ENCODE measurements around the gene NUP93.

NUP93 gene

GRCh38 chr16:56896244-56896643 is 166.3 kb downstream of the NUP93 start:
- no peak overlapping the region for H3K4me3 ChIP-seq (ENCODE audit: low read depth, low read length)
- TF ChIP-seq CTCF (IDR thresholded peaks at IDR 0.05; ENCODE audit: low read depth, low read length) (no peak), MYC (IDR thresholded peaks at IDR 0.05; ENCODE audit: low read depth, low read length) (no peak)
- no peak for DNase-seq (ENCODE audit: low read depth)

GRCh38 chr16:56897026-56897799 is 167.3 kb downstream of the NUP93 start:
- DNase-seq (ENCODE audit: low read depth) = no peak
- TF ChIP-seq MYC (IDR thresholded peaks at IDR 0.05; ENCODE audit: low read depth, low read length) (no peak), MAX (IDR thresholded peaks at IDR 0.05; ENCODE audit: low read depth, low read length) (no peak), CTCF (IDR thresholded peaks at IDR 0.05; ENCODE audit: low read depth, low read length) (no peak), POLR2A (IDR thresholded peaks at IDR 0.05; ENCODE audit: extremely low read depth, insufficient read length) (no peak)
- no peak overlapping the region for H3K4me3 ChIP-seq (ENCODE audit: low read depth, low read length)

GRCh38 chr16:56898847-56899246 is 168.9 kb downstream of the NUP93 start:
- TF ChIP-seq POLR2A (IDR thresholded peaks at IDR 0.05; ENCODE audit: extremely low read depth, insufficient read length) = no peak
- TF ChIP-seq MAX (IDR thresholded peaks at IDR 0.05; ENCODE audit: low read depth, low read length) = no peak
- no peak for TF ChIP-seq MYC (IDR thresholded peaks at IDR 0.05; ENCODE audit: low read depth, low read length)
- no peak for TF ChIP-seq CTCF (IDR thresholded peaks at IDR 0.05; ENCODE audit: low read depth, low read length)
- no peak overlapping the region for H3K4me3 ChIP-seq (ENCODE audit: low read depth, low read length)
- DNase-seq (ENCODE audit: low read depth) = no peak
